ENCODE measurements around the gene TSPAN11.
"Not testable (repeated sequence)": the region's sequence is repeated elsewhere in the genome, so short reads cannot be mapped to it uniquely, and the experiment has no call there.

TSPAN11 gene

GRCh38 chr12:31020385-31021166 is 94.0 kb downstream of the TSPAN11 start:
- no peak for DNase-seq (ENCODE audit: low read depth)
- in situ Hi-C loops (cut with HindIII; ENCODE audit: low sequenced_read_pairs) = no loop called here
- TF ChIP-seq, protein P1, sequence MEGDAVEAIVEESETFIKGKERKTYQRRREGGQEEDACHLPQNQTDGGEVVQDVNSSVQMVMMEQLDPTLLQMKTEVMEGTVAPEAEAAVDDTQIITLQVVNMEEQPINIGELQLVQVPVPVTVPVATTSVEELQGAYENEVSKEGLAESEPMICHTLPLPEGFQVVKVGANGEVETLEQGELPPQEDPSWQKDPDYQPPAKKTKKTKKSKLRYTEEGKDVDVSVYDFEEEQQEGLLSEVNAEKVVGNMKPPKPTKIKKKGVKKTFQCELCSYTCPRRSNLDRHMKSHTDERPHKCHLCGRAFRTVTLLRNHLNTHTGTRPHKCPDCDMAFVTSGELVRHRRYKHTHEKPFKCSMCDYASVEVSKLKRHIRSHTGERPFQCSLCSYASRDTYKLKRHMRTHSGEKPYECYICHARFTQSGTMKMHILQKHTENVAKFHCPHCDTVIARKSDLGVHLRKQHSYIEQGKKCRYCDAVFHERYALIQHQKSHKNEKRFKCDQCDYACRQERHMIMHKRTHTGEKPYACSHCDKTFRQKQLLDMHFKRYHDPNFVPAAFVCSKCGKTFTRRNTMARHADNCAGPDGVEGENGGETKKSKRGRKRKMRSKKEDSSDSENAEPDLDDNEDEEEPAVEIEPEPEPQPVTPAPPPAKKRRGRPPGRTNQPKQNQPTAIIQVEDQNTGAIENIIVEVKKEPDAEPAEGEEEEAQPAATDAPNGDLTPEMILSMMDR (IDR thresholded peaks at IDR 0.05; ENCODE audit: low read depth, low read length, missing control alignments) = no peak
- H3K4me3 ChIP-seq (ENCODE audit: low read depth, low read length) = no peak overlapping the region

DNA sequence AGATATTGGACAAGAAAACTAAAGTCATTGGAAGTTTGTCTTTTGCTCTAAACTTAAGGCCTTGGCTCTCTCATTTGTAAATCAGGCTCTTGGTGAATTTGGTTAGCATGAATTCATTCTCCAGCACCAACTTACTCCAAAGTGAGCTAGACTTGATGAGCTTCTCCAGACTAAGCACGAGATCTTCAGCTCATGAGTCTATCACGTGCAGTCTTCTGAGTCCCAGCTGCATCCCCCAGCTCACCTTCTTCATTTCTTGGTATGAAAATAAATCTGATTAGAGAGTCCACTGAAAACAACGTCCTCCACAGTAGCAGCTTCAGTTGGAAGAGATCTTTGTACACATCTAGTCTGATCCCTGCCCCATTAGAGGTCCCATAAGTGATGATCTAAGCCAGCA is 94.6 kb downstream of the TSPAN11 start:
- no peak overlapping the region for H3K4me3 ChIP-seq (ENCODE audit: low read depth, low read length)
- in situ Hi-C loops (cut with HindIII; ENCODE audit: low sequenced_read_pairs) = no loop called here
- no peak for DNase-seq (ENCODE audit: low read depth)
- TF ChIP-seq, protein P1 (IDR thresholded peaks at IDR 0.05; ENCODE audit: low read depth, low read length, missing control alignments) = no peak

DNA sequence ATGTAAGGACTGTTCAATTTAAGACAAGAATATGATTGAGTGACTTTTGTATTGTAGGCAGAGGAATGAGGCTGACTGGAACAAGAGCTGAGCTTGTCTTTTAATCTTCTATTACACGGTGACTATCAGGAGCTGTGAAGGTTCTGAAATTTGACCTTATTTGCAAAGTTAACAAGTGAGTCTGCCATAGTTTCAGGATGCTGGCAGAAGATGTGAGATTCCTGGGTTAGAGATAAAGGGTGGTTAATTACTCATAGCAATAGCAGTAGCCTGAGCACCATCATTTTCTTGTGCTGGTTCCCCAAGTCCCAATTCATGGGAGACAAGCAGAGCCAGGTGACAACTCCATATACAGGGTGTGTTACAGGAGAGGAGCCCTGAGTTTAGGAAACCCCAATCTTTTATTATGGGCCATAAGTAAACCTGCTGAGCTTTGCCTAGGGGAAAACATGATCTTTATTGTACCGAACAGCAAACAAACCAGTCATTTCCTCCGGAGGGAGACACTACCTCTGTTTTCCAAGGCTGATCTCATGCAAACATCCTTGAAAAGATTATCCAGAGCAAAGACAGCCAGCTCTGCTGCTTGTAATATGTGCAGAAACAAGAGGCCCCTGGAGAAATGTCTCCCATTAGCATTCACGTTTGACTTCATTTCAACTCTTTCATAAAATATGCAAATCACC is 95.4 kb downstream of the TSPAN11 start:
- H3K4me3 ChIP-seq (ENCODE audit: low read depth, low read length) = no peak overlapping the region
- TF ChIP-seq, protein P1 (IDR thresholded peaks at IDR 0.05; ENCODE audit: low read depth, low read length, missing control alignments) = peak; percentile 36
- no peak for DNase-seq (ENCODE audit: low read depth)
- in situ Hi-C loops (cut with HindIII; ENCODE audit: low sequenced_read_pairs) = no loop called here

- in situ Hi-C loops (cut with HindIII; ENCODE audit: low sequenced_read_pairs) = no loop called here
- TF ChIP-seq, protein P1 (IDR thresholded peaks at IDR 0.05; ENCODE audit: low read depth, low read length, missing control alignments) = no peak
- H3K4me3 ChIP-seq (ENCODE audit: low read depth, low read length) = no peak overlapping the region
- no peak for DNase-seq (ENCODE audit: low read depth)
Measured at GRCh38 chr12:31023271-31023724, 96.8 kb downstream of the TSPAN11 start.

- TF ChIP-seq, protein P1 (IDR thresholded peaks at IDR 0.05; ENCODE audit: low read depth, low read length, missing control alignments) = no peak
- no peak for DNase-seq (ENCODE audit: low read depth)
- in situ Hi-C loops (cut with HindIII; ENCODE audit: low sequenced_read_pairs) = no loop called here
- no peak overlapping the region for H3K4me3 ChIP-seq (ENCODE audit: low read depth, low read length)
Measured at GRCh38 chr12:31026202-31026601, 99.7 kb downstream of the TSPAN11 start.

DNA sequence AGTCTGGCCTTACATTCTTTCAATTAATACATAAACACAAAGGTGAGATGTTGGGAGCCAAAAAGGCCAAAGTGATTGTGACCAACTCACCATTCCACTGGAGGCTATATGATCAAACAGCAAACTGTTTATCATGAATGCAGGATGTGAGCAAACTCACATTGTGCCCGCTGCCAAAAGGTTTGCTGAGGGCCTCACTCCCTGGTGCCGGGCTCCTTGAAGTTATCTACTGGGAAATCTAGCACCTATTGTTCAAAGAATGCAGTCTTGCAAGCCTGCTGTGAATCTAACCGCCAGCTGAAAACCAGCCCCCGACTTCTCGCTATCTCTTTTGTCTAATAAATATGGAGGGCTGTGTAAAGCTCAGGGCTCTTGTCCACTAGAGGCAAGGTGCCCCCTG is 100.5 kb downstream of the TSPAN11 start:
- DNase-seq (ENCODE audit: low read depth); in situ Hi-C loops (cut with HindIII; ENCODE audit: low sequenced_read_pairs); H3K4me3 ChIP-seq (ENCODE audit: low read depth, low read length): not testable (repeated sequence)

DNA sequence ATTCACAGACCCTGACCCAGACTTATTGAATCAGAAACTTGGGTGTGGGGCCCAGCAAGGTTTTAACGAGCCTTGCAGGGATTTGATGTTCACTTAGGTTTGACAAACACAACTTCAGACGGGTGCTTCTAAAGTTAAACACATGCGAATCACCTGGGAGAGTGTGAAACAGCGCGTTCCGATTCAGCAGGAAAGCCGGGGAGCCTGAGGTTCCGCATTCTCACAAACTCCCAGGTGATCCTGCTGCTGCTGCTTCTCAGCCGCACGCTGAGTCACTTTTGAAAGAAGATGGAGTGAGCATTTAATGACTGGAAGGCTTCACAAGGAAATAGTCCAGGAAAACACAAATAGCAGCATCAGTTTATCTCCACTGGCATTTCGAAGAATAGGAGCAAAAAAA is 102.9 kb downstream of the TSPAN11 start:
- TF ChIP-seq, protein P1 (IDR thresholded peaks at IDR 0.05; ENCODE audit: low read depth, low read length, missing control alignments) = no peak
- in situ Hi-C loops (cut with HindIII; ENCODE audit: low sequenced_read_pairs) = no loop called here
- no peak for DNase-seq (ENCODE audit: low read depth)
- H3K4me3 ChIP-seq (ENCODE audit: low read depth, low read length) = no peak overlapping the region

All from astrocyte of the cerebellum (primary cell).